HepG2 (cell line): ENCODE data around the gene NUP85. TPM values are rescaled to one million over a fixed set of nuclear protein-coding genes. Genes with fewer than 3 reads are reported as not detected.
A peak's percentile ranks its signal among the peaks of the same experiment; 100 is the strongest.

Experiments
- ATAC-seq: fragments of 200-7000 bp; cut with Tn5 transposase; 3 replicates; pipeline ENCODE4 v1.9.1; 2020; ENCODE audit warnings: mild to moderate bottlenecking, moderate library complexity
- BruUV-seq: library from RNA; stranded (reverse); fragments of 400-500 nt; replicated peaks from 2 replicates; lab custom pipeline; 2021; lab: Mats Ljungman, UMichigan
- CTCF ChIA-PET: fragments of 300-600 bp; formaldehyde crosslinking; extraction: SDS; loops from one replicate; lab custom pipeline; 2021; ENCODE audit warnings: low total read pairs, inconsistent platforms, low intra/inter-chr PET ratio; lab: Yijun Ruan, JAX
- POLR2A ChIA-PET: fragments of 350-600 bp; sonication (Branson Sonifier 250); formaldehyde crosslinking; loops from one replicate; lab custom pipeline; 2020; ENCODE audit warnings: antibody characterized with exemption, inconsistent platforms; lab: Yijun Ruan, JAX
- DNase-seq: peaks from one replicate; pipeline ENCODE4 v3.0.0-alpha.2; 2015; ENCODE audit warnings: low spot score
- FAIRE-seq: peaks from 3 replicates; lab custom pipeline; 2011; peaks lifted over from hg19 to GRCh38; lab: Jason Lieb, UNC
- H2AFZ ChIP-seq: one replicate; pipeline ENCODE4 v1.6.1; 2011; ENCODE audit warnings: low read length, inconsistent platforms
- H3K27ac ChIP-seq: fragments of 300-600 bp; 3 replicates; pipeline ENCODE4 v1.8.0; 2011; ENCODE audit warnings: mixed run types, mild to moderate bottlenecking, mixed read lengths, low read length, inconsistent platforms; ENCODE audit not compliant: insufficient read depth; ENCODE audit errors: extremely low read length
- H3K27me3 ChIP-seq, 2 experiments: fragments of 200-600 bp in 1 of 2; 2 replicates in 1 of 2; 3 replicates in 1 of 2; pipeline versions ENCODE4 v1.6.0 to v1.8.0; 2011; ENCODE audit warnings: low read length in 2 of 2, mild to moderate bottlenecking in 2 of 2, moderate library complexity in 2 of 2, inconsistent platforms in 1 of 2; ENCODE audit not compliant: insufficient read depth in 2 of 2, control insufficient read depth in 1 of 2
- H3K36me3 ChIP-seq, 2 experiments: fragments of 200-600 bp in 1 of 2; replicated peaks in 1 of 2; 2 replicates in 1 of 2; 3 replicates in 1 of 2; pipeline versions ENCODE4 v1.5.1 to v1.8.0; 2011; ENCODE audit warnings: low read length in 2 of 2, inconsistent platforms in 1 of 2; ENCODE audit not compliant: insufficient read depth in 2 of 2, control insufficient read depth in 1 of 2
- H3K4me1 ChIP-seq: 2 replicates; pipeline ENCODE4 v1.5.1; 2012; ENCODE audit warnings: low read length, inconsistent platforms; ENCODE audit not compliant: insufficient read depth
- H3K4me2 ChIP-seq: 2 replicates; pipeline ENCODE4 v1.6.0; 2011; ENCODE audit warnings: low read depth, low read length, inconsistent platforms
- H3K4me3 ChIP-seq, 3 experiments: fragments of 200-600 bp in 1 of 3; sonication (generic), shearing (Covaris generic) in 1 of 3; replicated peaks in 1 of 3; 2 replicates each; pipeline ENCODE4 v1.5.1; 2011 to 2016; ENCODE audit warnings: low read length in 3 of 3, inconsistent platforms in 2 of 3, low read depth in 2 of 3, mild to moderate bottlenecking in 2 of 3, control low read depth in 1 of 3, mixed read lengths in 1 of 3; ENCODE audit not compliant: insufficient read depth in 1 of 3
- H3K79me2 ChIP-seq: one replicate; pipeline ENCODE4 v1.6.1; 2011; ENCODE audit warnings: low read length, inconsistent platforms; ENCODE audit not compliant: insufficient read depth
- H3K9ac ChIP-seq: 2 replicates; pipeline ENCODE4 v1.6.0; 2011; ENCODE audit warnings: mild to moderate bottlenecking, low read depth, low read length, inconsistent platforms; ENCODE audit not compliant: insufficient read depth
- H3K9me3 ChIP-seq: 2 replicates; pipeline ENCODE4 v1.5.1; 2012; ENCODE audit warnings: mild to moderate bottlenecking, low read length
- H4K20me1 ChIP-seq: 2 replicates; pipeline ENCODE4 v1.6.0; 2011; ENCODE audit warnings: inconsistent platforms, mild to moderate bottlenecking, low read length, moderate library complexity; ENCODE audit not compliant: insufficient read depth
- ZNF205 ChIP-seq: IDR thresholded peaks from 2 replicates; pipeline ENCODE4 v1.6.1; 2018; ENCODE audit warnings: missing biosample characterization, missing genetic modification reagents
- ZNF263 ChIP-seq: sonication (generic); formaldehyde crosslinking; IDR thresholded peaks from 2 replicates; pipeline ENCODE4 v1.4.0; 2020; ENCODE audit warnings: missing genetic modification reagents
- WGBS: methylation state at CpG from one replicate; pipeline ENCODE4 v1.1.6; 2017; ENCODE audit warnings: low lambda C conversion rate; 5-methylcytosine and 5-hydroxymethylcytosine counted together
- in situ Hi-C: cut with HindIII; loops from 2 replicates; pipeline ENCODE4 v1.10.0; 2017; ENCODE audit warnings: low pct_unique_long_range_greater_than_20kb; ENCODE audit not compliant: extremely low pct_ligation_motif_present
- intact Hi-C: fragments of 100-400 bp; cut with micrococcal nuclease; formaldehyde crosslinking; loops from one replicate; pipeline ENCODE4 v1.10.0; 2022; ENCODE audit not compliant: unreplicated experiment
- polyA plus RNA-seq, 8 experiments: library from polyadenylated mRNA; depleted of rRNA in 3 of 8; stranded (reverse) in 7 of 8; unstranded in 1 of 8; fragments of >200 nt; fragmentation: Illumina TruSeq in 4 of 8; extraction: Trizol in 4 of 8; gene quantifications; 2 replicates each; pipeline versions ENCODE4 v1.2.1 to v1.2.3, GENCODE V29; 2011 to 2016; ENCODE audit warnings: low read depth in 4 of 8, missing spikeins in 1 of 8, mixed read lengths in 1 of 8; ENCODE audit not compliant: insufficient read depth in 1 of 8
- total RNA-seq, 5 experiments: library from RNA; depleted of rRNA; stranded (reverse); fragments of >200 nt; fragmentation: Illumina TruSeq; extraction: Trizol; gene quantifications; 2 replicates each; pipeline ENCODE4 v1.2.3, GENCODE V29; 2016; ENCODE audit warnings: low read depth in 1 of 5
- TF ChIP-seq, protein P1 (sequence below): sonication (generic); formaldehyde crosslinking; conservative IDR thresholded peaks from 2 replicates; pipeline ENCODE4 v1.8.0; 2022; ENCODE audit warnings: mild to moderate bottlenecking, moderate library complexity, missing genetic modification reagents
- TF ChIP-seq, protein P2 (sequence below): IDR thresholded peaks from 2 replicates; pipeline ENCODE4 v1.6.1; 2016; ENCODE audit warnings: low read depth, control low read depth
- TF ChIP-seq, protein P3 (sequence below): sonication (generic); formaldehyde crosslinking; IDR thresholded peaks from 2 replicates; pipeline ENCODE4 v1.8.0; 2022; ENCODE audit warnings: missing genetic modification reagents, mild to moderate bottlenecking, borderline replicate concordance
- TF ChIP-seq, protein P4 (sequence below): sonication (generic); formaldehyde crosslinking; IDR thresholded peaks from 2 replicates; pipeline ENCODE4 v1.5.0; 2020; ENCODE audit warnings: missing genetic modification reagents

The NUP85 gene
- total and polyA plus RNA-seq, 2 of the 13 experiments (the other 11 are each of a cell fraction or from before 2014, with no cell fraction given), result 89.1 to 124 TPM

DNA sequence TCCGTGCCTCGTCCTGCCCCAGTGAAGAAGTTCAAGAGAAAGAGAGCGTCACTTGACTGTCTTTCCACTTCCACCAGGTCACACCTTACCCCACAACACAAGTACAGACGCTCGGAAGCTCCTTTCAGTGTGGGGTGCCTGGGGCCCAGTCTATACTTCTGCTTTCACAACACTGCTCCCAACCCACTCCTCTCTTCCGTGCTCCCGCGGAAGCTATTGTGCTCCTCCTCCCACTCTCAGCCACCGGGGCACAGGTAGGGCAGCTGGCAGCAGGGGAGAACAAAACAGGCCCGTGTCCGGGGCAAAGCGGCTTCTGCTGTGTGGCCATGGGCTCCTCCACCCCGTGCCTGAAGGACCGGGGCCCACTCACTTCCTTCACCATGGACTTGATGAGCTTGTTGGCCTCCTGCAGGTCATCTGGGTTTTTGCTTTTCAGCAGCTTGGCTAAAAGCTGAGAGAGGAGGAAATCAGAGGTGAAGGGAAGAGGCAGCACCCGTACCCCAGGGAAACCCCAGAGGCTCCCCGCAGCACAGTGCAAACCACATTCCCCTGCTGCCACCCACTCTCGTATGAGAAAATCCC lies 37.1 kb downstream of the NUP85 start:
- no peak overlapping the region for H3K27ac ChIP-seq
- WGBS, result 98% methylated on average over 17 of the region's 17 CpGs
- ATAC-seq (no peak), DNase-seq (no peak), FAIRE-seq (no peak)
- no peak overlapping the region for H3K4me2 ChIP-seq
- H3K27me3 ChIP-seq, result no peaks in the 10 kb centered on the region
- H3K36me3 ChIP-seq, result peaks cover 79 to 89% of the 10 kb centered on the region in 2 experiments
- TF ChIP-seq, protein P1, sequence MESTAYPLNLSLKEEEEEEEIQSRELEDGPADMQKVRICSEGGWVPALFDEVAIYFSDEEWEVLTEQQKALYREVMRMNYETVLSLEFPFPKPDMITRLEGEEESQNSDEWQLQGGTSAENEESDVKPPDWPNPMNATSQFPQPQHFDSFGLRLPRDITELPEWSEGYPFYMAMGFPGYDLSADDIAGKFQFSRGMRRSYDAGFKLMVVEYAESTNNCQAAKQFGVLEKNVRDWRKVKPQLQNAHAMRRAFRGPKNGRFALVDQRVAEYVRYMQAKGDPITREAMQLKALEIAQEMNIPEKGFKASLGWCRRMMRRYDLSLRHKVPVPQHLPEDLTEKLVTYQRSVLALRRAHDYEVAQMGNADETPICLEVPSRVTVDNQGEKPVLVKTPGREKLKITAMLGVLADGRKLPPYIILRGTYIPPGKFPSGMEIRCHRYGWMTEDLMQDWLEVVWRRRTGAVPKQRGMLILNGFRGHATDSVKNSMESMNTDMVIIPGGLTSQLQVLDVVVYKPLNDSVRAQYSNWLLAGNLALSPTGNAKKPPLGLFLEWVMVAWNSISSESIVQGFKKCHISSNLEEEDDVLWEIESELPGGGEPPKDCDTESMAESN (CRISPR knock-in tag), result no peak
- TF ChIP-seq, protein P2, sequence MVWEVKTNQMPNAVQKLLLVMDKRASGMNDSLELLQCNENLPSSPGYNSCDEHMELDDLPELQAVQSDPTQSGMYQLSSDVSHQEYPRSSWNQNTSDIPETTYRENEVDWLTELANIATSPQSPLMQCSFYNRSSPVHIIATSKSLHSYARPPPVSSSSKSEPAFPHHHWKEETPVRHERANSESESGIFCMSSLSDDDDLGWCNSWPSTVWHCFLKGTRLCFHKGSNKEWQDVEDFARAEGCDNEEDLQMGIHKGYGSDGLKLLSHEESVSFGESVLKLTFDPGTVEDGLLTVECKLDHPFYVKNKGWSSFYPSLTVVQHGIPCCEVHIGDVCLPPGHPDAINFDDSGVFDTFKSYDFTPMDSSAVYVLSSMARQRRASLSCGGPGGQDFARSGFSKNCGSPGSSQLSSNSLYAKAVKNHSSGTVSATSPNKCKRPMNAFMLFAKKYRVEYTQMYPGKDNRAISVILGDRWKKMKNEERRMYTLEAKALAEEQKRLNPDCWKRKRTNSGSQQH (CRISPR knock-in tag), result no peak
- TF ChIP-seq ZNF263 (peak; percentile 82), ZNF205 (CRISPR knock-in tag) (no peak)
- TF ChIP-seq, protein P3, sequence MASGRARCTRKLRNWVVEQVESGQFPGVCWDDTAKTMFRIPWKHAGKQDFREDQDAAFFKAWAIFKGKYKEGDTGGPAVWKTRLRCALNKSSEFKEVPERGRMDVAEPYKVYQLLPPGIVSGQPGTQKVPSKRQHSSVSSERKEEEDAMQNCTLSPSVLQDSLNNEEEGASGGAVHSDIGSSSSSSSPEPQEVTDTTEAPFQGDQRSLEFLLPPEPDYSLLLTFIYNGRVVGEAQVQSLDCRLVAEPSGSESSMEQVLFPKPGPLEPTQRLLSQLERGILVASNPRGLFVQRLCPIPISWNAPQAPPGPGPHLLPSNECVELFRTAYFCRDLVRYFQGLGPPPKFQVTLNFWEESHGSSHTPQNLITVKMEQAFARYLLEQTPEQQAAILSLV (CRISPR knock-in tag), result no peak
- TF ChIP-seq, protein P4, sequence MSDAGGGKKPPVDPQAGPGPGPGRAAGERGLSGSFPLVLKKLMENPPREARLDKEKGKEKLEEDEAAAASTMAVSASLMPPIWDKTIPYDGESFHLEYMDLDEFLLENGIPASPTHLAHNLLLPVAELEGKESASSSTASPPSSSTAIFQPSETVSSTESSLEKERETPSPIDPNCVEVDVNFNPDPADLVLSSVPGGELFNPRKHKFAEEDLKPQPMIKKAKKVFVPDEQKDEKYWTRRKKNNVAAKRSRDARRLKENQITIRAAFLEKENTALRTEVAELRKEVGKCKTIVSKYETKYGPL (CRISPR knock-in tag), result no peak
- CTCF ChIA-PET, result no interaction called here
- no peak overlapping the region for H2AFZ ChIP-seq
- BruUV-seq, result no TSS peak
- H3K9me3 ChIP-seq, result no peaks in the 10 kb centered on the region
- in situ Hi-C loops, result no loop called here
- POLR2A ChIA-PET, result no interaction called here
- H3K4me3 ChIP-seq, result no peak overlapping the region
- intact Hi-C loops, result no loop called here
- no peaks in the 10 kb centered on the region for H4K20me1 ChIP-seq
- peaks cover under 1% of the 10 kb centered on the region for H3K79me2 ChIP-seq
- H3K4me1 ChIP-seq, result no peaks in the 10 kb centered on the region
- H3K9ac ChIP-seq, result no peak overlapping the region
